Cerebellar cortex (tissue), 1 donor: Measurements from ENCODE around the gene ZNF747.

Experiments
- DNase-seq: peaks from one replicate; pipeline ENCODE4 v3.0.0-alpha.2; 2015; ENCODE audit warnings: low spot score

The ZNF747 gene

GRCh38 chr16:30534368-30535105 lies at the start of gene ZNF747:
Gene ZNF747 (minus strand): TSS chr16:30534858. CDS start chr16:30534679, 179 bp downstream.
- peak; percentile 85 for DNase-seq

- DNase-seq, result no peak
Observed at GRCh38 chr16:30582611-30583340, 48.1 kb upstream of the ZNF747 start.

- no peak for DNase-seq
Observed at GRCh38 chr16:30581457-30581856, 46.8 kb upstream of the ZNF747 start.

- DNase-seq, result no peak
Observed at GRCh38 chr16:30574678-30575077, 40.0 kb upstream of the ZNF747 start.

GRCh38 chr16:30571445-30572322 lies 37.0 kb upstream of the ZNF747 start, which contains the start of gene ZNF688:
Gene ZNF688 (minus strand): TSS chr16:30571714. CDS start chr16:30571629, 85 bp downstream.
- DNase-seq, result peak; percentile 99

GRCh38 chr16:30570636-30571444 lies 36.2 kb upstream of the ZNF747 start:
- peak; percentile 46 for DNase-seq

GRCh38 chr16:30569746-30570635 lies 35.3 kb upstream of the ZNF747 start:
- DNase-seq, result no peak

GRCh38 chr16:30569281-30569680 lies 34.6 kb upstream of the ZNF747 start:
- no peak for DNase-seq

- DNase-seq, result no peak
Observed at GRCh38 chr16:30567991-30568638, 33.5 kb upstream of the ZNF747 start.

- DNase-seq, result no peak
Observed at GRCh38 chr16:30567160-30567990, 32.7 kb upstream of the ZNF747 start.

GRCh38 chr16:30566531-30566930 lies 31.9 kb upstream of the ZNF747 start:
- DNase-seq, result no peak

GRCh38 chr16:30565984-30566383 lies 31.3 kb upstream of the ZNF747 start:
- peak; percentile 34 for DNase-seq

- DNase-seq, result peak; percentile 59
Observed at GRCh38 chr16:30565526-30565925, 30.9 kb upstream of the ZNF747 start.

- DNase-seq, result no peak
Observed at GRCh38 chr16:30562021-30562420, 27.4 kb upstream of the ZNF747 start.

GRCh38 chr16:30561089-30561816 lies 26.6 kb upstream of the ZNF747 start:
- no peak for DNase-seq

GRCh38 chr16:30559690-30560089 lies 25.0 kb upstream of the ZNF747 start:
- no peak for DNase-seq

GRCh38 chr16:30558789-30559377 lies 24.2 kb upstream of the ZNF747 start:
- DNase-seq, result no peak
